OCI-LY1 (cell line): ENCODE measurements around the gene PUS10.

Experiments used
- H2AFZ ChIP-seq: fragments of 200-600 bp; sonication (generic), shearing (Covaris generic); 2 replicates; pipeline ENCODE4 v1.6.0; 2014; ENCODE audit warnings: antibody characterized with exemption, mild to moderate bottlenecking, low read length
- H3F3A ChIP-seq: fragments of 200-600 bp; sonication (generic), shearing (Covaris generic); 2 replicates; pipeline ENCODE4 v1.6.0; 2014; ENCODE audit warnings: mild to moderate bottlenecking, antibody characterized with exemption, low read length, moderate library complexity; ENCODE audit not compliant: insufficient read depth
- H3K27ac ChIP-seq: fragments of 200-600 bp; sonication (generic); 2 replicates; pipeline ENCODE4 v1.5.1; 2014; ENCODE audit warnings: low read length, mixed run types, mild to moderate bottlenecking, low read depth; ENCODE audit not compliant: poor library complexity, severe bottlenecking
- H3K27me3 ChIP-seq: fragments of 200-600 bp; sonication (generic); 2 replicates; pipeline ENCODE4 v1.6.0; 2014; ENCODE audit warnings: antibody characterized with exemption, mild to moderate bottlenecking, low read length, moderate library complexity; ENCODE audit not compliant: insufficient read depth
- H3K36me3 ChIP-seq: fragments of 200-600 bp; sonication (generic); 2 replicates; pipeline ENCODE4 v1.6.1; 2014; ENCODE audit warnings: mild to moderate bottlenecking, antibody characterized with exemption, low read length, moderate library complexity, mixed read lengths; ENCODE audit not compliant: insufficient read depth
- H3K4me1 ChIP-seq: fragments of 200-600 bp; sonication (generic); 2 replicates; pipeline ENCODE4 v1.5.1; 2014; ENCODE audit warnings: mild to moderate bottlenecking, low read length, moderate library complexity; ENCODE audit not compliant: insufficient read depth, severe bottlenecking
- H3K4me2 ChIP-seq: fragments of 200-600 bp; sonication (generic), shearing (Covaris generic); 2 replicates; pipeline ENCODE4 v1.6.1; 2014; ENCODE audit warnings: low read length
- H3K4me3 ChIP-seq: fragments of 200-600 bp; sonication (generic); 2 replicates; pipeline ENCODE4 v1.5.1; 2014; ENCODE audit warnings: low read length, low read depth, mild to moderate bottlenecking, mixed read lengths; ENCODE audit not compliant: poor library complexity, severe bottlenecking
- H3K79me2 ChIP-seq: fragments of 200-600 bp; shearing (Covaris generic); 2 replicates; pipeline ENCODE4 v1.6.1; 2016; ENCODE audit warnings: mixed run types, low read length, mixed read lengths; ENCODE audit not compliant: insufficient read depth
- H3K9ac ChIP-seq: fragments of 200-600 bp; sonication (generic), shearing (Covaris generic); 2 replicates; pipeline ENCODE4 v1.6.1; 2014; ENCODE audit warnings: mild to moderate bottlenecking, low read length, mixed read lengths
- H3K9me2 ChIP-seq: fragments of 200-600 bp; sonication (generic), shearing (Covaris generic); 2 replicates; pipeline ENCODE4 v1.6.1; 2014; ENCODE audit warnings: low read depth, mild to moderate bottlenecking, low read length, mixed read lengths
- H3K9me3 ChIP-seq: fragments of 200-600 bp; shearing (Covaris generic); 2 replicates; pipeline ENCODE4 v1.6.1; 2014; ENCODE audit warnings: low read length, mixed read lengths
- H4K20me1 ChIP-seq: fragments of 200-600 bp; sonication (generic), shearing (Covaris generic); 2 replicates; pipeline ENCODE4 v1.6.0; 2016; ENCODE audit warnings: mild to moderate bottlenecking, low read length; ENCODE audit not compliant: insufficient read depth
- EZH2 ChIP-seq: fragments of 200-600 bp; sonication (generic), shearing (Covaris generic); IDR thresholded peaks from 2 replicates; pipeline ENCODE4 v1.8.0; 2017; ENCODE audit warnings: borderline replicate concordance, mixed run types, mild to moderate bottlenecking, antibody characterized with exemption, low read length, moderate library complexity, mixed read lengths
- TF ChIP-seq, protein P1 (sequence below): fragments of 200-600 bp; sonication (generic), shearing (Covaris generic); IDR thresholded peaks from 2 replicates; pipeline ENCODE4 v1.5.1; 2017; ENCODE audit warnings: mild to moderate bottlenecking, antibody characterized with exemption, low read length, moderate library complexity, mixed read lengths

Gene PUS10

DNA sequence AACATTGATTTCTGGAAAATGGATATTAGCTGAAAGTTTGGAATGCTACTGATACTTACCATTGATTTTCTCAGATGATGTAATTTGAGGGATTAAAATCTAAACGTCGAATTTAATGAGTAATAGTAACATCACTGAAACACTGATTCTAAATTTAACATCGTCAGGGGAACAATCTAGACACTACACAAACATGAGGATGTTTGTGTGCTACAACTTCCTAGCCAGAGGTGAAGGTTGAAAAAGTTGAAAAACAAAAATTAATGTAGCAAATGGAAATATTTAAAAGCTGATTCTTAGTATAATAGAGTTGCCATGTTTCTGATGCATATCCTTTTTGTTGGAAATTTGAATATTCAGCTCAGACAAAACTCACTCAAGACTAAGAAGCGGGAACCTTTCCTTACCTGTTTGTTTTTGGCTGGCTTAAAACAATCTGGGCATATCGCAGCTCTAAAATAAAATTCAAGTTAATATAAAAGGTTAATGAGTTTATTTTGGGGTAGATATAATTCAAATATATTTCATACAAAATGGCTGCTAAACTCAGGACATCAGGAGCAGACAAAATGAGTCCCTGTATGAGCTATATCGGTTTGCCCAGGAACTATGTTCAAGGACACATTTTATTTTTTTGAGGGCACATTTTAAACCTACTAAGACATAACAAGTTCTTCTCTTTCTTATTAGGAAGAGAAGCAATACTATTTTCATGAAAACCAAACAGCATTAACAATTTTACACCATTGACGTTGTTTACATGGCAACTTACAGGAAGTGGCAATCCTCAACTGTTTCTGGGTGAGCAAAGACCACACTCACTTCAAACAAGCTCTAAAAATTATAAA lies 53.2 kb downstream of the PUS10 start:
- Histone ChIP-seq H3K9me2 (no peaks in the 10 kb centered on the region), H3K4me2 (no peak overlapping the region), H3K27me3 (no peaks in the 10 kb centered on the region), H3K9ac (no peak overlapping the region), H3F3A (no peaks in the 10 kb centered on the region), H3K4me3 (no peak overlapping the region), H2AFZ (peak overlapping the region; percentile 83; the same call in 1 of the 2 replicates), H3K4me1 (peaks cover 52% of the 10 kb centered on the region), H4K20me1 (no peaks in the 10 kb centered on the region), H3K79me2 (no peaks in the 10 kb centered on the region), H3K27ac (peak overlapping the region; percentile 51), H3K9me3 (no peaks in the 10 kb centered on the region), H3K36me3 (no peaks in the 10 kb centered on the region)
- TF ChIP-seq EZH2 = no peak
- TF ChIP-seq, protein P1, sequence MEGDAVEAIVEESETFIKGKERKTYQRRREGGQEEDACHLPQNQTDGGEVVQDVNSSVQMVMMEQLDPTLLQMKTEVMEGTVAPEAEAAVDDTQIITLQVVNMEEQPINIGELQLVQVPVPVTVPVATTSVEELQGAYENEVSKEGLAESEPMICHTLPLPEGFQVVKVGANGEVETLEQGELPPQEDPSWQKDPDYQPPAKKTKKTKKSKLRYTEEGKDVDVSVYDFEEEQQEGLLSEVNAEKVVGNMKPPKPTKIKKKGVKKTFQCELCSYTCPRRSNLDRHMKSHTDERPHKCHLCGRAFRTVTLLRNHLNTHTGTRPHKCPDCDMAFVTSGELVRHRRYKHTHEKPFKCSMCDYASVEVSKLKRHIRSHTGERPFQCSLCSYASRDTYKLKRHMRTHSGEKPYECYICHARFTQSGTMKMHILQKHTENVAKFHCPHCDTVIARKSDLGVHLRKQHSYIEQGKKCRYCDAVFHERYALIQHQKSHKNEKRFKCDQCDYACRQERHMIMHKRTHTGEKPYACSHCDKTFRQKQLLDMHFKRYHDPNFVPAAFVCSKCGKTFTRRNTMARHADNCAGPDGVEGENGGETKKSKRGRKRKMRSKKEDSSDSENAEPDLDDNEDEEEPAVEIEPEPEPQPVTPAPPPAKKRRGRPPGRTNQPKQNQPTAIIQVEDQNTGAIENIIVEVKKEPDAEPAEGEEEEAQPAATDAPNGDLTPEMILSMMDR = no peak

DNA sequence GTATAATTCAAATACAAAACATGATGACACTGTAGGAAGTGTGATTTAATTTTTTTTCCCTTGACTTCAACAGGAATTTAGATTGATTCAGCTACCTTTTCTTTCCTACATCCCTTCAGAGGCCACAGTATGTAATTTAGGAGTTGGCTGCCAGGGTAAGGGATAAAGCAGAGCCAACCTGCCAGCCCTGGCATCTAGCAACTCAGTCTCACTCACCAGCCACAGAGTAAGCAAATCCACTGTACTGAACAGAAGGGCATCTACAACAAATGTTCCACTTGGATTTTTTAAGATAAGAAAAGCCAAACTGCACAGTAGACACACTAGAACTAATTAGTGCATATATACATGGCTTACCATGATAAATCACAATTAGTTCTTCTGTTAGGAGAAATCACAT lies 54.9 kb downstream of the PUS10 start:
- Histone ChIP-seq H3K4me1 (peaks cover 36% of the 10 kb centered on the region), H3K79me2 (no peaks in the 10 kb centered on the region), H2AFZ (no peak overlapping the region), H3K9me3 (no peaks in the 10 kb centered on the region), H3F3A (no peaks in the 10 kb centered on the region), H3K27me3 (no peaks in the 10 kb centered on the region), H3K4me2 (no peak overlapping the region), H3K36me3 (no peaks in the 10 kb centered on the region), H3K27ac (no peak overlapping the region), H3K9me2 (no peaks in the 10 kb centered on the region), H3K4me3 (no peak overlapping the region), H3K9ac (no peak overlapping the region), H4K20me1 (no peaks in the 10 kb centered on the region)
- TF ChIP-seq, protein P1 = no peak
- TF ChIP-seq EZH2 = no peak

DNA sequence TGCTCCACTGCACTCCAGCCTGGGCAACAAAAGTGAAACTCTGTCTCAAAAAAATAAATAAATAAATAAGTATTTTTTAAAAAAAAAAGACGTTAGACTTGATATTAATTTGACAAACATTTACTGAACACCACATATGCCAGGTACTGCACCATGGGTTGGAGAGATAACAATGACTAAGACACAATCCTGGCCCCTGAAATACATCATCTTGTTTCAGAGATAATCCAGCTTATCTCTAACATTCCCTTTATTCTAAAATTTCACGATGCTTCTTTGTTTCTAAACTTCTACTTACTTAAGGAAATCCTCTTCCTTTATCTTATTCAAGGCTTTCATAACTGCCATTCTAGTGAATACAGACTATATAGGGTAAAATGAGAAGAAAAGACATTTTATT lies 55.5 kb downstream of the PUS10 start:
- H3K36me3 ChIP-seq = no peaks in the 10 kb centered on the region
- H3K9me2 ChIP-seq = no peaks in the 10 kb centered on the region
- H3F3A ChIP-seq = no peaks in the 10 kb centered on the region
- no peaks in the 10 kb centered on the region for H3K27me3 ChIP-seq
- no peak overlapping the region for H3K4me2 ChIP-seq
- no peaks in the 10 kb centered on the region for H3K79me2 ChIP-seq
- H3K4me3 ChIP-seq = no peak overlapping the region
- TF ChIP-seq EZH2 = no peak
- TF ChIP-seq, protein P1 = no peak
- no peaks in the 10 kb centered on the region for H3K9me3 ChIP-seq
- no peak overlapping the region for H3K9ac ChIP-seq
- H2AFZ ChIP-seq = no peak overlapping the region
- peaks cover 31% of the 10 kb centered on the region for H3K4me1 ChIP-seq
- H3K27ac ChIP-seq = no peak overlapping the region
- no peaks in the 10 kb centered on the region for H4K20me1 ChIP-seq
